Measurements from ENCODE around the gene EPS15.
"Not testable (repeated sequence)": the region's sequence is repeated elsewhere in the genome, so short reads cannot be mapped to it uniquely, and the experiment has no call there.

EPS15 gene

DNA sequence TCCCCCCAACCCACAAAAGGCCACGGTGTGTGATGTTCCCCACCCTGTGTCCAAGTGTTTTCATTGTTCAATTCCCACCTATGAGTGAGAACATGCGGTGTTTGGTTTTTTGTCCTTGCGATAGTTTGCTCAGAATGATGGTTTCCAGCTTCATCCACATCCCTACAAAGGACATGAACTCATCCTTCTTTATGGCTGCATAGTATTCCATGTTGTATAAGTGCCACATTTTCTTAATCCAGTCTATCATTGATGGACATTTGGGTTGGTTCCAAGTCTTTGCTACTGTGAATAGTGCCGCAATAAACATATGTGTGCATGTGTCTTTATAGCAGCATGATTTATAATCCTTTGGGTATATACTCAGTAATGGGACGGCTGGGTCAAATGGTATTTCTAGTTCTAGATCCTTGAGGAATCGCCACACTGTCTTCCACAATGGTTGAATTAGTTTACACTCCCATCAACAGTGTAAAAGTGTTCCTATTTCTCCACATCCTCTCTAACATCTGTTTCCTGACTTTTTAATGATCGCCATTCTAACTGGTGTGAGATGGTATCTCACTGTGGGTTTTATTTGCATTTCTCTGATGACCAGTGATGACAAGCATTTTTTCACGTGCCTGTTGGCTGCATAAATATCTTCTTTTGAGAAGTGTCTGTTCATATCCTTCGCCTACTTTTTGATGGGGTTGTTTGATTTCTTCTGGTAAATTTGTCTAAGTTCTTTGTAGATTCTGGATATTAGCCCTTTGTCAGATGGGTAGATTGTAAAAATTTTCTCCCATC lies 44.0 kb downstream of the EPS15 start:
- not testable (repeated sequence) for DNase-seq (ENCODE audit: low spot score); FAIRE-seq

DNA sequence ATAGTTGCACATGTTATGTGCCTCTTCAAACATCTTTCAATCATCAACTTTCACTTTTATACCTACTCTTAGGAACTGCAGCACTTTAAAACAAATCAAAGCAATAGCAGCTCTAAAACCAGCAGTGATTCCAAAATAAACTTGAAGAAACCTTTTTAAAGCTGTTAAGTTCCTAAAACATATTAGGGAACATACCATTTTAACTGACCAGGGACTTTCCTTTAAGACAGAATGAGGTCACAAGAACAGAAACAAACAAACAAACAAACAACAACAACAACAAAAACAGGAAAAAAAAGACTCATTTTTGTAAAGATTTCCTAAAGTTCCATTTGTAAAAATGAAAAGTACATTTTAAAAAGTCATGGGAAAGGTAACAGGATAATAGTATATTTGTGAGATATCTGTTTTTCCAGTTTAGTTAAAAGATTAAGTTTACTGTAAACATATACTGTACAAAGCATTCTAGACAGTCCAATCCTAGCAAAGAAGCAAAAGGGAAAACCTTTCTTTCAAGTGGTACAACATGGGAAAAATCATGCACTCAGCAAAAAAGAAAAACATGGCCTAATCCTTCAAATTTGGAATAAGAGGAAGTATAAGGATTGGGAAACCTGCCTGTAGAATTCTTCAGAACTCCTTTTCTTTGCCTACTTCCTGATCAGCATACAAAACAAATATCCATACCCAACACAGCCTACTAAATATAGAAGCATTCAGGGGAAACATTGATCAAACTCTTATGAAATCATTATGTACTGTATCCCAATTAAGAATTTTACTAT lies 45.5 kb downstream of the EPS15 start:
- FAIRE-seq (no peak), DNase-seq (ENCODE audit: low spot score) (no peak)

DNA sequence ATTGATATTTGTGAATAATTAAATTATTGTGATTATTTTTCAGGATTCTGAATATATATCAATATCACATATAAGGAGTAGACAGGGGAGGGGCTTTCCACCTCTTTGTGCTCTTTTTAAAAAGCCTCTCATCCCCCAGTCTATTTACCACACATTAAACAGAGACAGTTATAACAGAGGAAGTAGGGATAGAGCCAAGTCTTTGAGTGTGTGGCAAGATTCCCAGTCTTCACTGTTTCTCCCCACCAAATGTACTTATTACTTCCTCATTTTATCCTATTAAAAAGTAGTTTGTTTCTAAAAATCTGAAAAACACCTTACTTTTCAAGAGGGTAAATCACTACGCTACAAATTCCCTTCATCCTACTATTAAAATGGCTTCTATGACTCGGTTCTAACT lies 46.7 kb downstream of the EPS15 start:
- no peak for FAIRE-seq

GRCh38 chr1:51469518-51469917 lies 49.5 kb downstream of the EPS15 start:
- FAIRE-seq (no peak), DNase-seq (ENCODE audit: low spot score) (no peak)

More for the DNA sequence above, 46.7 kb downstream of the EPS15 start:
- no peak for DNase-seq (ENCODE audit: low spot score)

- no peak for DNase-seq (ENCODE audit: low spot score)
- FAIRE-seq, result no peak
Observed at GRCh38 chr1:51464828-51465227, 54.2 kb downstream of the EPS15 start.

DNA sequence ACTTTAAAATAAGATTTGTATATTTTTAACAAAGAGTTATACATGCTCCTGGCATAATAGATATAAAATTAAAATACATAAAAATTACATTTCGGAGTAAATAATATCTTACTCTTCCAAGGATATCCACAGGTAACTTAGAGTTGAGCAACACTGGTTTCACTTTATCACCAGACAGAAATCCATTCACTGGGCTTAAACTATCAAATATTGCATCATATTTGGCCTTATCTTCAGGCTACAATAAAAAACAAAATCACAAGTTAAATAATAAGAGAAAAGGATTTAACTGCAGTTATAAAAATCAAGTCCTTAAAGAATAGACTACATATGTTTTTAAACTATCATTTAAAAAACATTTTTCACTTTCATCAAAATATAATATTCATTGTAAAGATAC lies 55.5 kb downstream of the EPS15 start:
- DNase-seq (ENCODE audit: low spot score) (no peak), FAIRE-seq (peak; percentile 14)

DNA sequence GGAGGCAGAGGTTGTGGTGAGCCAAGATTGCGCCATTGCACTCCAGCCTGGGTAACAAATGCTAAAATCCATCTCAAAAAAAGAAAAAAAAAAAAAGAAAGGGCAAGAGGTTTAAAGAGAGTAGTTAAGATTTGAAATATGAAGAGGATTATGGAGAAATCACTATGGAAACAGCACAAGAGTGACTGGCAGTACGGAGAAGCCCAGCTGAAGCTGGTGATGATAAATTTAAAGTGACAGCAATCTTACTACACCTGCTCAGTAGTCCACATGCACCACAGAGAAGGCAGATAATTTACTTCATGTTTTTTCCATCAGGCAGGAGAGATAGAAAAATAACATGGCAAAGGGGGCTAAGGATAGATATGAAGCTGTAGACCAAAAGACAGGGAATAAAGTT lies 56.8 kb downstream of the EPS15 start:
- FAIRE-seq; DNase-seq (ENCODE audit: low spot score): not testable (repeated sequence)

DNA sequence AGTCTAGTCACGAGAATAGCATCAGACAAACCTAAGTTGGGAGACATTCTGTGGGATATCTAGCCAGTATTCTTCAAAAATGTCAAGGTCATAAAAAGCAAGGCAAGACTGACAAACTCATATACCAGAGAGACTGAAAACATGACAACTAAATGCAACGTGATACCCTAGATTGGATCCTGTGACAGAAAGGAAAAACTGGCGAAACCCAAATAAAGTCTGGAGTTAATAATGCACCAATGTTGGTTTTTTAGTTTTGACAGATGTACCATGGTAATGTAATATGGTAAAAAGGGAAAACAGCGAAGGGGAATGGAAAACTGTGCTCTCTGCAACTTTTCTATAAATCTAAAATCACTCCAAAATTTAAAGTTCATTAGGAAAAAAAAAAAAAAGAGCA lies 64.5 kb downstream of the EPS15 start:
- FAIRE-seq (no peak), DNase-seq (ENCODE audit: low spot score) (no peak)

GRCh38 chr1:51453010-51453409 lies 66.1 kb downstream of the EPS15 start:
- DNase-seq (ENCODE audit: low spot score) (no peak), FAIRE-seq (no peak)

DNA sequence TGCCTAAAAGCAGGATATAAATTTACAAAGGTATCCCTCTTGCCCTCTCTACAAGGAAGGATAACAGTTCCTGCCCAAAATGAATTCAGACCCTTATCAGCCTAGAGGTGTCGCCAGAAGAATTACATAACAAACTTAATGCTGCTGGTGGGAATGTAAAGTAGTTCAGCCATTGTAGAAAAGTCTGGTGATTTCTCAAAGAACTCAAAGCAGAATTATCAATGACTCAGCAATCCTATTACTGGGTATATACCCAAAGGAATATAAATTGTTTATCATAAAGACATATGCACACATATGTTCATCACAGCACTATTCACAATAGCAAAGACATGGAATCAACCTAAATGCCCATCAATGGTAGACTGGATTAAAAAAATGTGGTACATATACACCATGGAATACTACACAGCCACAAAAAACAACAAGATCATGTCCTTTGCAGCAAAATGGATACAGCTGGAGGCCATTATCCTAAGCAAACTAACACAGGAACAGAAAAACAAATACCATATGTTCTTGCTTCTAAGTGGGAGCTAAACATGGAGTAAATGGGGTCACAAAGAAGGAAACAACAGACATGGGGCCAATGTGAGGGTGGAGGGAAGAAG lies 70.1 kb downstream of the EPS15 start:
- DNase-seq (ENCODE audit: low spot score); FAIRE-seq: not testable (repeated sequence)

- DNase-seq (ENCODE audit: low spot score) (no peak), FAIRE-seq (no peak)
Observed at GRCh38 chr1:51445351-51446090, 73.5 kb downstream of the EPS15 start.

GRCh38 chr1:51444534-51445192 lies 74.4 kb downstream of the EPS15 start:
- FAIRE-seq, result no peak

DNA sequence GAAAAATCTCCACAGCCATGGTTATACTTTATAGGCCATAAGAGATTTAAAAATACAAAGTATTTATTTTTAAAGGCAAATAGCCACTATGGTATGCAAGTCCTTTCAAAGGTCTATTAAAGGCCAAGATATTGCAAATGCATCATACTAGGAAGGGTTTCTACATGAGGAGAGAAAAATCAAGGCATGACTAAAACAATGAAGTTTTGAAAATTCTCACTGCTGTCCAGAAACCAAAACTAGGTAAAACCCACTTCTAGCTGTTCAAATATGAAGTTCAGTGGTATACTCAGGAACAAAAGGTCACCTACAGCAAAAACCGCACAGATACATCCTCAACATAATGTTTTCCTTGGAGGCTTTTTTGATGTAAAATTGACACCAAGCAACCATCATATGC lies 75.0 kb downstream of the EPS15 start:
- FAIRE-seq, result no peak

More at GRCh38 chr1:51444534-51445192, 74.4 kb downstream of the EPS15 start:
- DNase-seq (ENCODE audit: low spot score), result no peak

DNA sequence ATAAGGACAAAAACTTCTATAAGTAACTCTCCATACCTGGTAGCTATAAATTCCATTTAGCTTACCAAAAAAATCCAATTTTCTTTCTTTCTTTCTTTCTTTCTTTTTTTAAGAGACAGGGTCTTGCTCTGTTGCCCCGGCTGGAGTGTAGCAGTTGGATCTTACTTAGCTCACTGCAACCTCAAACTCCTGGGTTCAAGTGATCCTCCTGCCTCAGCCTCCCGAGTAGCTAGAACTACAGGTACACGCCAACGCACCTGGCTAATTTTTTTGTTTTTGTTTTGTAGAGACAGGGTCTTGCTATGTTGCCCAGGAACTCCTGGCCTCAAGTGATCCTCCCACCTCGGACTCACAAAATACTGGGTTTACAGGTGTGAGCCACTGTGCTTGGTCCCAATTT lies 75.5 kb downstream of the EPS15 start:
- FAIRE-seq, result no peak
- no peak for DNase-seq (ENCODE audit: low spot score)

More for the DNA sequence above, 75.0 kb downstream of the EPS15 start:
- DNase-seq (ENCODE audit: low spot score), result no peak

DNA sequence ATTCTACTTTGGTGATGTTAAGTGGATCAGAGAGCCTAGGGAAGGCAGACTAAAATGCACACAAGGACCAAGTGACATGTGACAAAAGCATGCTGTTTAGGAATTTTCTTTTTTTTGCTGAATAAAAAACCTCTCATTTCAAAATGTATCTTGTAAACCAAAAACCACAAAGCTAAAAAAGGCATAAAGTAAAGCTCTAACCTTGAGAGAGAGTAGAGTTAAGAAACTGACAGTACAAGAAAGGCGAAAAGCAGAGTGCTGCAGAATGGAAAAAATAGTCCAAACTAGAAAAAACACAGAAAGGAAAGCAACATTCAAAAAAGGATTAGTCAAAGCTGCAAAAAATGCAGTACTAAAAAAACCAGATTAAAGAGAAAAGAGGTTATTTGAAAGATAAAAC lies 76.5 kb downstream of the EPS15 start:
- FAIRE-seq, result no peak
- DNase-seq (ENCODE audit: low spot score), result no peak

GRCh38 chr1:51442198-51442597 lies 76.9 kb downstream of the EPS15 start:
- no peak for FAIRE-seq

DNA sequence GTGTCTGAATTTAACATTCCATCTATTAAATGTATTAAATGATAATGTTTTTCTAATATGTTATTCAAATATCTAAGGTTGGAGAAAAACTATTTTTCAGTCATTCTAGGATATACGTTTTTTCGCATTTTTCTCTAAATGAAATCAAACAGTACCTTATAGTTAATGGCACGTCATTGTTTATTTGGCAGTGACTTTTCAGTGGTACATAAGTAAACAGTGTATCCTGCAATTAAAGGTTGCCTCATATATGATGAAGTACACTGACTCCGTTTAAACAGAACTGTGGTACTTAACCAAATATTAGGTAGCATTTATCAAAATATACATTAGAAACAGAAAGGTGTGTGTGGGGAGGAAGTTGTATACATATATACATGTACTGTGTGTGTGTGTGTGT lies 79.2 kb downstream of the EPS15 start:
- DNase-seq (ENCODE audit: low spot score) (no peak), FAIRE-seq (no peak)

More at GRCh38 chr1:51442198-51442597, 76.9 kb downstream of the EPS15 start:
- no peak for DNase-seq (ENCODE audit: low spot score)

- FAIRE-seq, result no peak
- DNase-seq (ENCODE audit: low spot score), result no peak
Observed at GRCh38 chr1:51439053-51439452, 80.0 kb downstream of the EPS15 start.

DNA sequence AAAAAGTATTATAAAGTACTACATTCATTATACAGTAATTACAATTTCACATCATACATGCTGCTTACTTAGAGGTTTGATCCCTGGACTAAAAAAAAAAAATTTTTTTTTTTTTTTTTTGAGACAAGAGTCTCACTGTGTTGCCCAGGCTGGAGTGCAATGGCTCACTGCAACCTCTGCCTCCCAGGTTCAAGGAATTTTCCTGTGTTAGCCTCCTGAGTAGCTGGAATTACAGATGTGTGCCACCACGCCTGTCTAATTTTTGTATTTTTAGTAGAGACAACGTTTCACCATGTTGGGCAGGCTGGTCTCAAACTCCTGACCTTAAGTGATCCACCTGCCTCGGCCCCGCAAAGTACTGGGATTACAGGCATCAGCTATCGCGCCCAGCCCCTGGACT lies 81.7 kb downstream of the EPS15 start:
- FAIRE-seq; DNase-seq (ENCODE audit: low spot score): not testable (repeated sequence)

DNA sequence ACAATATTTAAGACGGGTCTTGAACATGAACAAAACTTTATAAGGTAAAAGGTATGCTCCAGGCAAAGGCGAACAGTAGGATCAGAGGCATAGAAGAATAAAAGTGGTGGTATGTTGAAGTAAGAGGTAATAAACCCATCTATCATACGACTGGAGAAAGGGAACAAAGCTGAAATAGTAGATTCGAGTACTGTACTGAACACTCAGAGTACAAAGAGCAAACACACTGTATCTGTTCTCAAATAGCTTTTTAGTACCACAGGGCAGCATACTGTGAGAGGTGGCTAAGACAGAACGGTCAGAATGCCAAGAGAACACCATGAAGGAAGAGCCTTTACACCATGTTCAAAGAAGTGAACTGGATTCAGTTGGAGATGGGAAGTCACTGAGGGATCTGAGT lies 83.2 kb downstream of the EPS15 start:
- DNase-seq (ENCODE audit: low spot score) (no peak), FAIRE-seq (no peak)

GRCh38 chr1:51433972-51434510 lies 85.0 kb downstream of the EPS15 start:
- FAIRE-seq (no peak), DNase-seq (ENCODE audit: low spot score) (no peak)
